Lower leg skin (tissue), 3 donors: ENCODE results near the gene RGS5.

ENCODE experiments used
- CTCF ChIP-seq, 3 donors: fragments of 450-650 bp; IDR thresholded peaks; one replicate each; pipeline ENCODE4 v1.5.1; 2016; ENCODE audit warnings: antibody characterized with exemption in 3 of 3, mild to moderate bottlenecking in 3 of 3, moderate library complexity in 2 of 3
- POLR2A ChIP-seq, 2 donors: fragments of 450-650 bp; IDR thresholded peaks; one replicate each; pipeline ENCODE4 v1.6.1; 2016 to 2017; ENCODE audit warnings: antibody characterized with exemption in 2 of 2, mild to moderate bottlenecking in 1 of 2, moderate library complexity in 1 of 2

- TF ChIP-seq POLR2A (IDR thresholded peaks at IDR 0.05) (no peak), CTCF (IDR thresholded peaks at IDR 0.05) (no peak)
Measured at GRCh38 chr1:163141556-163141955, 61.2 kb downstream of the RGS5 start.
